Trophoblast cell (in vitro differentiated cells and primary cell): Measurements from ENCODE around the gene RAVER2.
A peak's percentile ranks its signal among the peaks of the same experiment; 100 is the strongest.

Experiments used
- DNase-seq, 2 donors: peaks; one replicate each; pipeline ENCODE4 v3.0.0-alpha.2; 2016
- H2AFZ ChIP-seq: 2 replicates; pipeline ENCODE4 v1.6.1; 2013; ENCODE audit warnings: low read length, moderate library complexity, mild to moderate bottlenecking; ENCODE audit not compliant: insufficient read depth, poor library complexity
- H2AK5ac ChIP-seq: 2 replicates; pipeline ENCODE4 v1.6.1; 2013; ENCODE audit warnings: mild to moderate bottlenecking, low read length
- H2BK120ac ChIP-seq: 2 replicates; pipeline ENCODE4 v1.6.1; 2013; ENCODE audit warnings: low read length, mild to moderate bottlenecking, moderate library complexity; ENCODE audit not compliant: insufficient read depth, poor library complexity
- H2BK12ac ChIP-seq: 2 replicates; pipeline ENCODE4 v1.6.1; 2013; ENCODE audit warnings: mild to moderate bottlenecking, low read length, moderate library complexity
- H2BK5ac ChIP-seq: 2 replicates; pipeline ENCODE4 v1.6.1; 2013; ENCODE audit warnings: low read length, low read depth, moderate library complexity, mild to moderate bottlenecking; ENCODE audit not compliant: poor library complexity
- H3K14ac ChIP-seq: 2 replicates; pipeline ENCODE4 v1.6.1; 2013; ENCODE audit warnings: mild to moderate bottlenecking, low read length
- H3K18ac ChIP-seq: 2 replicates; pipeline ENCODE4 v1.6.1; 2013; ENCODE audit warnings: mild to moderate bottlenecking, low read length
- H3K23ac ChIP-seq: 2 replicates; pipeline ENCODE4 v1.6.1; 2013; ENCODE audit warnings: low read length
- H3K27ac ChIP-seq: 2 replicates; pipeline ENCODE4 v1.5.1; 2013; ENCODE audit warnings: low read depth, mild to moderate bottlenecking, inconsistent platforms, low read length, moderate library complexity
- H3K27me3 ChIP-seq: 2 replicates; pipeline ENCODE4 v1.6.1; 2013; ENCODE audit warnings: inconsistent platforms, mild to moderate bottlenecking, low read length, moderate library complexity; ENCODE audit not compliant: insufficient read depth
- H3K36me3 ChIP-seq, 2 experiments: 1 replicate in 1 of 2; 2 replicates in 1 of 2; pipeline ENCODE4 v1.6.1; 2013; ENCODE audit warnings: low read length in 2 of 2, mild to moderate bottlenecking in 2 of 2, moderate library complexity in 1 of 2; ENCODE audit not compliant: insufficient read depth in 2 of 2, control insufficient read depth in 1 of 2
- H3K4ac ChIP-seq: 2 replicates; pipeline ENCODE4 v1.6.1; 2013; ENCODE audit warnings: low read depth, mild to moderate bottlenecking, low read length, moderate library complexity
- H3K4me1 ChIP-seq, 2 experiments: 1 replicate in 1 of 2; 2 replicates in 1 of 2; pipeline ENCODE4 v1.6.1; 2013; ENCODE audit warnings: low read length in 2 of 2, mild to moderate bottlenecking in 2 of 2, moderate library complexity in 1 of 2; ENCODE audit not compliant: insufficient read depth in 2 of 2, control insufficient read depth in 1 of 2
- H3K4me2 ChIP-seq: 2 replicates; pipeline ENCODE4 v1.6.1; 2013; ENCODE audit warnings: inconsistent platforms, mild to moderate bottlenecking, low read length, moderate library complexity
- H3K4me3 ChIP-seq: 2 replicates; pipeline ENCODE4 v1.5.1; 2013; ENCODE audit warnings: mild to moderate bottlenecking, low read depth, low read length, inconsistent platforms
- H3K79me1 ChIP-seq: one replicate; pipeline ENCODE4 v1.6.1; 2013; ENCODE audit warnings: low read length
- H3K79me2 ChIP-seq: 2 replicates; pipeline ENCODE4 v1.6.1; 2013; ENCODE audit warnings: low read length, mild to moderate bottlenecking; ENCODE audit not compliant: control insufficient read depth, insufficient read depth, poor library complexity
- H3K9ac ChIP-seq: 2 replicates; pipeline ENCODE4 v1.6.1; 2013; ENCODE audit warnings: mild to moderate bottlenecking, low read length
- H3K9me3 ChIP-seq: 2 replicates; pipeline ENCODE4 v1.6.1; 2013; ENCODE audit warnings: low read depth, mild to moderate bottlenecking, control low read depth, inconsistent platforms, low read length; ENCODE audit not compliant: insufficient read depth
- H4K12ac ChIP-seq: 2 replicates; pipeline ENCODE4 v1.6.1; 2013; ENCODE audit warnings: low read depth, mild to moderate bottlenecking, low read length, moderate library complexity
- H4K8ac ChIP-seq: 2 replicates; pipeline ENCODE4 v1.6.1; 2013; ENCODE audit warnings: low read depth, mild to moderate bottlenecking, low read length, moderate library complexity
- H4K91ac ChIP-seq: one replicate; pipeline ENCODE4 v1.6.1; 2013; ENCODE audit warnings: low read depth, mild to moderate bottlenecking, low read length, moderate library complexity
- whole genome bisulfite sequencing: extraction: QIAGEN DNeasy Blood & Tissue Kit; methylation state at CpG from one replicate; pipeline ENCODE4 v1.1.7; 2013; ENCODE audit warnings: missing lambda C conversion rate; ENCODE audit not compliant: insufficient read length, insufficient coverage; ENCODE audit errors: extremely low coverage; 5-methylcytosine and 5-hydroxymethylcytosine counted together

Gene RAVER2

DNA sequence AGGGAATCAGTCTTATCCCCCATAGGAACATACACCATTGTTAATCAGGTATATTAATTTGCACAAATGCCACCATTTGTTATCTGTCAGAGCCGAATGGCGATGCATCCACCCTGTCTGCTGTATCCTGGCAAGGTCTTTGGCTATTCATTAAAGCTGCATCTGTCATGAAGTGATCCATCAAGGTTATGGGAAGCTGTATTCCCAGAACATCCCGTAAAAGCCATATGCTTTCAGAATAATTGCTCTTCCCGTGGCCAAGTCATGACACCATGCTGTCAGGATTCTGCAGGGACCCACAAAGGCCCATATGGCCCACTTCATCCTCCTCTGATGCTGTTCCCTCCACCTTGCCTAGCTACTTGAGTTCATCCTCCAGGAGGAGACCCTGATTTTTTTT lies 103.9 kb downstream of the RAVER2 start:
- H3K27ac ChIP-seq = no peak overlapping the region
- H3K4me1 ChIP-seq = no peaks in the 10 kb centered on the region
- no peaks in the 10 kb centered on the region for H3K79me1 ChIP-seq
- no peak overlapping the region for H4K8ac ChIP-seq
- no peak overlapping the region for H2BK120ac ChIP-seq
- H3K4ac ChIP-seq = no peak overlapping the region
- no CpG with 5 or more reads among the region's 4 CpGs for WGBS
- no peaks in the 10 kb centered on the region for H3K79me2 ChIP-seq
- peaks cover 2% of the 10 kb centered on the region for H3K9me3 ChIP-seq
- H2AFZ ChIP-seq = no peak overlapping the region
- no peak overlapping the region for H3K9ac ChIP-seq
- H2BK5ac ChIP-seq = no peak overlapping the region
- H3K27me3 ChIP-seq = no peaks in the 10 kb centered on the region
- no peak overlapping the region for H2BK12ac ChIP-seq
- no peak overlapping the region for H2AK5ac ChIP-seq
- H3K14ac ChIP-seq = no peak overlapping the region
- no peak overlapping the region for H4K12ac ChIP-seq
- DNase-seq = no peak
- H3K4me3 ChIP-seq = no peak overlapping the region
- no peak overlapping the region for H3K23ac ChIP-seq
- no peak overlapping the region for H4K91ac ChIP-seq
- peaks cover 38 to 60% of the 10 kb centered on the region in 2 experiments for H3K36me3 ChIP-seq
- no peak overlapping the region for H3K18ac ChIP-seq
- H3K4me2 ChIP-seq = no peak overlapping the region

DNA sequence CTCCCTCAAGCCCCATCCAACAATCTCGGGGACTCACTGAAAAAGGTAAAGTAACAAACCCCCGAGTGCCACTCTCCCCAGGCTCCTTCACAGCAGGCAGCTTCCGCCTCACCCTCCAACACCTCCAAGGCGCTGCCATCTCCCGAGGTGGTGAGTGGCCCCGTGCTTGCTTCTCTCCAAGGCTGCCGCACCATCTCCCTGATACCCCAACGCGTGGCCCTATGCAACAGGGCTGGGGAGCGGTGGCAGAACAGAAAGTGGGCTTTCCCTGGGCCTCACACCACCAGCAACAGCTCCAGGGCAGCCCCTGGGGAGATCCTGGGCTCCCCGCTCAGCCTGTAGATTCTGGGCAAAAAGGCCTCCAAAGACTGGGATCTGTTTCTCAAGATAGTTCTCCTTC lies 105.1 kb downstream of the RAVER2 start:
- no peak for DNase-seq
- Histone ChIP-seq H3K4me2 (no peak overlapping the region), H2BK120ac (no peak overlapping the region), H3K79me2 (no peaks in the 10 kb centered on the region), H4K8ac (no peak overlapping the region), H3K4ac (no peak overlapping the region), H3K4me3 (no peak overlapping the region), H3K18ac (no peak overlapping the region), H3K27ac (no peak overlapping the region), H3K23ac (no peak overlapping the region), H3K9me3 (peaks cover 2% of the 10 kb centered on the region), H2AFZ (no peak overlapping the region), H3K9ac (no peak overlapping the region), H4K12ac (no peak overlapping the region), H4K91ac (no peak overlapping the region), H3K36me3 (peaks cover 32 to 58% of the 10 kb centered on the region in 2 experiments), H2BK5ac (no peak overlapping the region), H3K14ac (no peak overlapping the region), H3K4me1 (no peaks in the 10 kb centered on the region), H2AK5ac (no peak overlapping the region), H3K79me1 (no peaks in the 10 kb centered on the region), H3K27me3 (no peaks in the 10 kb centered on the region), H2BK12ac (no peak overlapping the region)
- no CpG with 5 or more reads among the region's 11 CpGs for WGBS

DNA sequence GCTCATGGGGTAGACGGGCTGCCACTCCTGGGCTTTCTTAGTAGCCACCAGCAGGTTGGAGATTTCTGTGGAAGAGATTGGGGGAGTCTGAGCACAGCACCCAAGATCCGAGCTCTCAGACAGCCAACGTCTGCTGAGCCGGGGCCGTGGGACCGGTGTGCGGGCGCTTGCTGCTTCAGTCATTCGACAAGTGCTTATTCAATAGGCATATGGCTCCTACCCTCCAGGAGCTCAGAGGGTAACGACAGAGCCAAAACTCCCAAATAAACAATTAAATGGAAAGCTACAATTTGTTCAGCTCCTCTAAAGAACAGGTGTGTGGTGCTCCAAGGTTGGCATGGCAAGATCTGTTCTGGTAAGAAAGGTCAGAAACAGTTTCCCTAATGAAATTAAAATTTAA lies 106.0 kb downstream of the RAVER2 start:
- Histone ChIP-seq H2BK5ac (no peak overlapping the region), H4K91ac (no peak overlapping the region), H3K36me3 (peaks cover 34 to 56% of the 10 kb centered on the region in 2 experiments), H2AK5ac (no peak overlapping the region), H3K4me2 (no peak overlapping the region), H3K27me3 (no peaks in the 10 kb centered on the region), H3K23ac (no peak overlapping the region), H3K9me3 (peaks cover 2% of the 10 kb centered on the region), H2BK12ac (no peak overlapping the region), H3K14ac (no peak overlapping the region), H3K18ac (no peak overlapping the region), H4K12ac (no peak overlapping the region), H3K79me2 (no peaks in the 10 kb centered on the region), H3K4me1 (no peaks in the 10 kb centered on the region), H3K4ac (no peak overlapping the region), H2AFZ (no peak overlapping the region), H2BK120ac (no peak overlapping the region), H3K9ac (no peak overlapping the region), H3K79me1 (no peaks in the 10 kb centered on the region), H3K27ac (no peak overlapping the region), H4K8ac (no peak overlapping the region), H3K4me3 (no peak overlapping the region)
- no peak for DNase-seq
- no CpG with 5 or more reads among the region's 10 CpGs for WGBS

DNA sequence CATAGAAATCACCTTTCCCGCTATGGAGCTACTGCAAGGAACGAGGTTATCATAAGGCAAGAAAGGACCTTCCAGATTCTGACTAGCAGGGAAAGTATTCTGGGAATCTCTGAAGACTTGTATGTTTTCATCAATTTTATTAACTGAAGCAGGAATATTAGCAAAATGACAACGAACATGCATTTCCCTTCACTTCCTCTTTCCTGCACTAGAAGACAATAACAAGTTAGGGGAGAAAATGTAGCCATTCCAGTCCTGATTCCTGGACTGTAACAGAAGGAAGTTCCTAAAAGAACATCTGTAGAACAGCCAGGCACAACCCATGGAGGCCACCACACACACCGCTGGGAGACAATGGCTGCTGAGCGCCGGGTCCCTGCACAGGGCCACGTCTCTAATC lies 106.8 kb downstream of the RAVER2 start:
- Histone ChIP-seq H2AFZ (no peak overlapping the region), H4K8ac (no peak overlapping the region), H3K4ac (no peak overlapping the region), H3K4me2 (no peak overlapping the region), H2BK120ac (no peak overlapping the region), H3K79me1 (no peaks in the 10 kb centered on the region), H3K4me1 (no peaks in the 10 kb centered on the region), H3K27me3 (no peaks in the 10 kb centered on the region), H2AK5ac (no peak overlapping the region), H3K9me3 (no peaks in the 10 kb centered on the region), H3K27ac (no peak overlapping the region), H3K23ac (no peak overlapping the region), H4K12ac (no peak overlapping the region), H3K4me3 (no peak overlapping the region), H2BK5ac (no peak overlapping the region), H3K36me3 (peaks cover 28 to 53% of the 10 kb centered on the region in 2 experiments), H4K91ac (no peak overlapping the region), H3K79me2 (no peaks in the 10 kb centered on the region), H2BK12ac (no peak overlapping the region), H3K18ac (no peak overlapping the region), H3K14ac (no peak overlapping the region), H3K9ac (no peak overlapping the region)
- DNase-seq = peak in 1 of 2 donors; percentile 20
- no CpG with 5 or more reads among the region's 7 CpGs for WGBS
